T-cell (primary cell): ENCODE results near the gene SYNE2. TPM values are rescaled to one million over a fixed set of nuclear protein-coding genes. Genes with fewer than 3 reads are reported as not detected.
"Not testable (repeated sequence)": the region's sequence is repeated elsewhere in the genome, so short reads cannot be mapped to it uniquely, and the experiment has no call there.

Experiments
- ATAC-seq, 4 experiments: fragments of 200-7000 bp in 3 of 4; fragments of 150-1000 bp in 1 of 4; cut with Tn5 transposase; replicated peaks in 1 of 4; 1 replicate in 3 of 4; 2 replicates in 1 of 4; pipeline ENCODE4 v1.10.0; 2021; ENCODE audit warnings: moderate library complexity in 3 of 4, mild to moderate bottlenecking in 2 of 4, moderate number of reproducible peaks in 1 of 4
- CTCF ChIA-PET, 2 donors: fragments of 300-600 bp; sonication (Branson Sonifier 250); formaldehyde crosslinking; loops; one replicate each; lab custom pipeline; 2022; ENCODE audit warnings: antibody characterized with exemption in 2 of 2; lab: Charles Lee
- POLR2A ChIA-PET, 2 donors: fragments of 300-600 bp; sonication (Branson Sonifier 250); formaldehyde crosslinking; loops; one replicate each; lab custom pipeline; 2022; ENCODE audit warnings: antibody characterized with exemption in 2 of 2; lab: Charles Lee
- DNase-seq, 35 experiments: peaks; one replicate each; pipeline versions ENCODE4 v3.0.0 to v3.0.0-alpha.2; 2013 to 2023
- H3K27ac ChIP-seq: one replicate; pipeline ENCODE4 v1.5.1; 2013; ENCODE audit warnings: low read length
- H3K27me3 ChIP-seq, 2 experiments: replicated peaks in 1 of 2; 1 replicate in 1 of 2; 2 replicates in 1 of 2; pipeline versions ENCODE4 v1.6.1 to v1.7.0; 2013; ENCODE audit warnings: low read length in 1 of 2, mixed read lengths in 1 of 2; ENCODE audit not compliant: control insufficient read depth in 2 of 2, insufficient read depth in 2 of 2; ENCODE audit errors: extremely low read depth in 1 of 2
- H3K36me3 ChIP-seq, 2 donors: 1 replicate in 1 of 2; 2 replicates in 1 of 2; pipeline versions ENCODE4 v1.6.1 to v1.7.0; 2013; ENCODE audit warnings: low read length in 1 of 2; ENCODE audit not compliant: control insufficient read depth in 2 of 2, insufficient read depth in 1 of 2; ENCODE audit errors: extremely low read depth in 1 of 2
- H3K4me1 ChIP-seq, 2 experiments: 1 replicate in 1 of 2; 2 replicates in 1 of 2; pipeline versions ENCODE4 v1.6.1 to v1.7.0; 2013; ENCODE audit warnings: low read length in 2 of 2, mixed read lengths in 1 of 2; ENCODE audit not compliant: insufficient read depth in 2 of 2, control insufficient read depth in 1 of 2; ENCODE audit errors: extremely low read depth in 1 of 2
- H3K4me3 ChIP-seq, 2 donors: 1 replicate in 1 of 2; 2 replicates in 1 of 2; pipeline versions ENCODE4 v1.5.1 to v1.7.0; 2013; ENCODE audit warnings: mild to moderate bottlenecking in 2 of 2, low read length in 1 of 2, moderate library complexity in 1 of 2; ENCODE audit not compliant: control insufficient read depth in 1 of 2; ENCODE audit errors: extremely low read depth in 1 of 2
- H3K9me3 ChIP-seq: 2 replicates; pipeline ENCODE4 v1.7.0; 2013
- H3K27ac Mint-ChIP-seq, 2 donors: one replicate each; pipeline ENCODE4 v1.8.0; 2020 to 2021; ENCODE audit warnings: mild to moderate bottlenecking in 2 of 2, mixed read lengths in 2 of 2
- H3K27me3 Mint-ChIP-seq, 2 donors: one replicate each; pipeline ENCODE4 v1.8.0; 2021 to 2022; ENCODE audit warnings: mixed read lengths in 2 of 2
- H3K36me3 Mint-ChIP-seq: one replicate; pipeline ENCODE4 v1.8.0; 2021; ENCODE audit warnings: mixed read lengths
- H3K4me1 Mint-ChIP-seq, 3 donors: one replicate each; pipeline ENCODE4 v1.8.0; 2020 to 2022; ENCODE audit warnings: mixed read lengths in 3 of 3, mild to moderate bottlenecking in 1 of 3
- H3K4me3 Mint-ChIP-seq, 3 donors: one replicate each; pipeline ENCODE4 v1.8.0; 2020 to 2022; ENCODE audit warnings: mild to moderate bottlenecking in 3 of 3, mixed read lengths in 3 of 3, moderate library complexity in 3 of 3
- H3K9me3 Mint-ChIP-seq, 3 donors: one replicate each; pipeline ENCODE4 v1.8.0; 2020 to 2022; ENCODE audit warnings: mixed read lengths in 3 of 3
- WGBS: methylation state at CpG from one replicate; pipeline ENCODE4 v1.1.5; 2013; ENCODE audit warnings: missing lambda C conversion rate; ENCODE audit not compliant: insufficient coverage; 5-methylcytosine and 5-hydroxymethylcytosine counted together
- total RNA-seq, 35 experiments: library from RNA in 6 of 35; stranded (reverse) in 6 of 35; fragments of 120-200 nt in 1 of 35; gene quantifications; one replicate each; pipeline versions ENCODE4 v1.2.1 to v1.2.4 and lab custom pipeline; 2013 to 2026

SYNE2 gene
- total RNA-seq, 5 donors from 2014 or later (not counting 1 experiment from before 2014, with no cell fraction given), result 150 to 321 (median 229) TPM

DNA sequence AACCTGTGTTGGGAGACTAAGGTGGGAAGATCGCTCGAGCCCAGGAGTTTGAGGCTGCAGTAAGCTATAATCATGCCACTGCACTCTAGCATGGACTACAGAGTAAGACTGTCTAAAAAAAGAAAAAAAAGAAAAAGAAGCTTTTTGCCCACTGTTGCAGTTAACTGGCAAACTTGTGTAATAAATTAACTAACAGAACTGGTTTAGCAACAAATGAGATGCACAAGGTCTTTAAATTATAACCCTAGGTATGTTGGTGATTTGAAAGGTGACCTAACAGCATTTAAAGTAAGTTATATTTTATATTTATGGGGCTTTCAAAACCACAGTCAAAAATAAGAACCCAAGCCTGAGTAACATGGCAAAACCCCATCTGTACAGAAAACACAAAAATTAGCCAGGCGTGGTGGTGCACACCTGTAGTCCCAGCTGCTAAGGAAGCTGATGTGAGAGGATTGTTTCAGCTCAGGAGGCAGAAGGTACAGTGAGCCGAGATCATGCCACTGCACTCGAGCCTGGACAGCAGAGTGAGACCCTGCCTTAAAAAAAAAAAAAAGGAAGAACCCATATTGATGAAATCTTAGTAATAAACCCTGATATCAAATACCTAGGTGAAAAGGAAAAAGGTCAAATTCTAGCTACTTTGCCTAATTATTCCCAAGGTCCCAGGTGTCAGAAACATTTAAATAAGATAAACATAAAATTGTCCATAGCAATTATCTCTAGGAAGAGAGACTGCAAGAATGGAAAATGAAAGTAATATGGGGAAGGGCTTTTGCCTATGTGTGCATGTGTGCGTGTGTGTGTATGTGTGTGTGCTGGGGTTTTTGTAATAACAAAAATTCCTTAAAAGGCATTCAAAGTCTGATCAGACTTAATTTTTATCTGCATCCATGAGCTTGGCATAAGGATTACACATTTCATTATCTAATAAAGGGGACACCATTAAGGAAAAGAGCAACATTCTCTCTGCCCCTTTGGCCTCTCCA is 15.4 kb downstream of the SYNE2 start:
- Histone ChIP-seq H3K4me1 (peaks cover 17 to 56% of the 10 kb centered on the region in 2 experiments), H3K4me3 (no peak overlapping the region), H3K36me3 (no peaks in the 10 kb centered on the region), H3K9me3 (no peaks in the 10 kb centered on the region), H3K27ac (peak overlapping the region; percentile 52), H3K27me3 (no peaks in the 10 kb centered on the region)
- no CpG with 5 or more reads among the region's 6 CpGs for WGBS
- POLR2A ChIA-PET, result interaction anchor here in 1 of 2 donors (0.6 to 1.3 kb wide), 6 partner anchors 8 to 1627 kb away, joined by 3 to 4 read pairs (median 4); no protein-coding TSS in a partner anchor
- Mint-ChIP-seq H3K4me3 (peak overlapping the region; percentile 37 to 66 (median 65)), H3K27ac (peak overlapping the region; percentile 93 to 100), H3K9me3 (no peaks in the 10 kb centered on the region), H3K36me3 (peaks cover 16% of the 10 kb centered on the region), H3K27me3 (no peaks in the 10 kb centered on the region), H3K4me1 (peaks cover 72 to 79% (median 73%) of the 10 kb centered on the region in 3 donors)
- DNase-seq, result peak in 11 of 35 experiments; percentile 3 to 58 (median 10)
- no peak for ATAC-seq
- CTCF ChIA-PET, result interaction anchor here (0.6 to 1.2 kb wide), 3 partner anchors 7 to 12 kb away, joined by 3 to 6 read pairs (median 4); no protein-coding TSS in a partner anchor

- not testable (repeated sequence) for H3K27me3 ChIP-seq, H3K9me3 Mint-ChIP-seq, H3K36me3 ChIP-seq, H3K9me3 ChIP-seq, H3K27me3 Mint-ChIP-seq, H3K4me3 ChIP-seq
- DNase-seq (peak in 1 of 35 experiments; percentile 2), ATAC-seq (peak; percentile 72 to 80 (median 76))
- Mint-ChIP-seq H3K36me3 (peaks cover 25% of the 10 kb centered on the region), H3K4me3 (peak overlapping the region; percentile 65 to 78 (median 74)), H3K27ac (peak overlapping the region; percentile 96 to 100), H3K4me1 (peaks cover 76 to 80% (median 77%) of the 10 kb centered on the region in 3 donors)
- Histone ChIP-seq H3K27ac (peak overlapping the region; percentile 67), H3K4me1 (peaks cover 9 to 53% of the 10 kb centered on the region in 2 experiments)
- ChIA-PET POLR2A (interaction anchor here in 1 of 2 donors (0.7 to 1.3 kb wide), 3 partner anchors 9 to 19 kb away, joined by 3 to 4 read pairs (median 4); no protein-coding TSS in a partner anchor), CTCF (interaction anchor here in 1 of 2 donors (0.7 to 1.1 kb wide), 3 partner anchors 16 to 101 kb away, joined by 3 to 6 read pairs (median 5); no protein-coding TSS in a partner anchor)
- WGBS, result 100% methylated on average over 1 of the region's 2 CpGs
These were observed 17.3 kb downstream of the SYNE2 start for GRCh38 chr14:63869940-63870752.

- H3K27ac Mint-ChIP-seq, H3K27me3 ChIP-seq, DNase-seq, H3K27me3 Mint-ChIP-seq, H3K9me3 ChIP-seq, H3K4me3 ChIP-seq, H3K36me3 ChIP-seq, H3K9me3 Mint-ChIP-seq, POLR2A ChIA-PET: not testable (repeated sequence)
- peaks cover 9 to 50% of the 10 kb centered on the region in 2 experiments for H3K4me1 ChIP-seq
- H3K27ac ChIP-seq, result peak overlapping the region; percentile 67
- WGBS, result 0% methylated on average over 1 of the region's 1 CpG
- H3K4me1 Mint-ChIP-seq, result peaks cover 76 to 80% (median 77%) of the 10 kb centered on the region in 3 donors
- peak in 1 of 4 experiments; percentile 43 for ATAC-seq
- H3K36me3 Mint-ChIP-seq, result peaks cover 30% of the 10 kb centered on the region
- peak overlapping the region in 1 of 3 donors; percentile 31 for H3K4me3 Mint-ChIP-seq
- CTCF ChIA-PET, result interaction anchor here in 1 of 2 donors (0.9 to 1.1 kb wide), 2 partner anchors 17 to 28 kb away, joined by 3 to 6 read pairs; no protein-coding TSS in a partner anchor
These were observed 17.9 kb downstream of the SYNE2 start for GRCh38 chr14:63870753-63871037.

DNA sequence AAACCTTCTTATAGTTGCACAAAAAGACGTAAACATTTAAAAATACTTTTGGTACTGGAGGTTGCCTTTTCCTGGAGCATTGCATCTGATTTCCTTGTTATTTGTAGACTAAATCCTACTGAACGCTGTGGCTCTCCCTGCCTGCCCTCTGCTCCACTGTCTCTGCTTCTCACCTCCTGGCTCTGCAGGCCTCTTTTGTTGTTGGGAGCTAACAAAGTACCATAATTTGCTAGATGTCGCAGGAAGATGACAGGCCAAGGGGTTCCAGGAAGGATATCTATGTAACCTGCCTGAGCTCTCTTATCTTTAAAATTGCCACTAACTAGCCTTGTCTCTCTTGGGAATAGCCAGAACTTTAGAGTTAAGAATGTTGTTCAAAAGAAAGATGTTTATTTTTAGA is 21.4 kb downstream of the SYNE2 start:
- peaks cover 41% of the 10 kb centered on the region for H3K36me3 Mint-ChIP-seq
- ATAC-seq (no peak), DNase-seq (no peak)
- no peaks in the 10 kb centered on the region for H3K27me3 ChIP-seq
- no peak overlapping the region for H3K27ac Mint-ChIP-seq
- H3K27me3 Mint-ChIP-seq, result no peaks in the 10 kb centered on the region
- ChIA-PET POLR2A (no interaction called here), CTCF (interaction anchor here in 1 of 2 donors (0.5 to 0.8 kb wide), 2 partner anchors 10 to 105 kb away, joined by 3 to 4 read pairs; no protein-coding TSS in a partner anchor)
- no peak overlapping the region for H3K27ac ChIP-seq
- WGBS, result no CpG with 5 or more reads among the region's 3 CpGs
- H3K4me3 ChIP-seq, result no peak overlapping the region
- no peaks in the 10 kb centered on the region for H3K9me3 ChIP-seq
- peaks cover 0 to 3% of the 10 kb centered on the region in 2 donors for H3K36me3 ChIP-seq
- no peaks in the 10 kb centered on the region for H3K9me3 Mint-ChIP-seq
- no peak overlapping the region for H3K4me3 Mint-ChIP-seq
- peaks cover 3 to 25% of the 10 kb centered on the region in 2 experiments for H3K4me1 ChIP-seq
- H3K4me1 Mint-ChIP-seq, result peaks cover 52 to 73% (median 70%) of the 10 kb centered on the region in 3 donors

GRCh38 chr14:63875311-63875710 is 22.5 kb downstream of the SYNE2 start:
- DNase-seq, result no peak
- peaks cover 0 to 3% of the 10 kb centered on the region in 2 donors for H3K36me3 ChIP-seq
- no peaks in the 10 kb centered on the region for H3K9me3 Mint-ChIP-seq
- peak overlapping the region in 1 of 2 donors; percentile 77 for H3K27ac Mint-ChIP-seq
- H3K4me1 ChIP-seq, result peaks cover 3 to 16% of the 10 kb centered on the region in 2 experiments
- no peaks in the 10 kb centered on the region for H3K9me3 ChIP-seq
- H3K4me3 ChIP-seq, result no peak overlapping the region
- peaks cover 41 to 70% (median 66%) of the 10 kb centered on the region in 3 donors for H3K4me1 Mint-ChIP-seq
- H3K36me3 Mint-ChIP-seq, result peaks cover 39% of the 10 kb centered on the region
- no peaks in the 10 kb centered on the region for H3K27me3 ChIP-seq
- POLR2A ChIA-PET, result interaction anchor here in 1 of 2 donors (0.6 kb wide), 1 partner anchor 18 kb away, joined by 3 read pairs; no protein-coding TSS in a partner anchor
- no CpG with 5 or more reads among the region's 2 CpGs for WGBS
- CTCF ChIA-PET, result interaction anchor here in 1 of 2 donors (0.7 kb wide), 1 partner anchor 92 kb away, joined by 8 read pairs; no protein-coding TSS in a partner anchor
- no peak overlapping the region for H3K27ac ChIP-seq
- no peak overlapping the region for H3K4me3 Mint-ChIP-seq
- ATAC-seq, result no peak
- H3K27me3 Mint-ChIP-seq, result no peaks in the 10 kb centered on the region
